ENCODE results near the gene ANKRD50. TPM values are rescaled to one million over a fixed set of nuclear protein-coding genes. Genes with fewer than 3 reads are reported as not detected.

Gene ANKRD50
- total and polyA plus RNA-seq, 3 donors from 2014 or later: 26.8 to 43.6 (median 33.2) TPM

DNA sequence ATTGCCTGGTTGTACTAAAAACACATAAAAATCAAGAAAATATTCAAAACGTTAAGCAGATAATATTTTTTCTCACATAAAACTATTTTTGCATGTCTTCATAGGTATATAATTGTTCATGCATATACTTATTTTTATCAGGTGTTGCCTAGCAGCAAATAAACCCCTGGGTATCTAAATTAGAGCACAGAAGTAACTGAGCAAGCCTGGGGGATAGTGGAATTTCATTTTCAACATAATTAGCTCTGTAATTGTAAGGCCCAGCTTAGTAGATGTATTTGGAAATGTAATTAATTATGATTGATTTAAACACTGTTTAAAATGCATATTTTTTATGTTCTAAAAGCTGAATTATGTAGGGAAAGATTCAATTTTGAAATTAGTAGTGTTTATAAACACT, 82.9 kb downstream of the ANKRD50 start:
- no peaks in the 10 kb centered on the region for H3K4me1 ChIP-seq
- H3K9me3 ChIP-seq: no peaks in the 10 kb centered on the region
- TF ChIP-seq, protein P1, sequence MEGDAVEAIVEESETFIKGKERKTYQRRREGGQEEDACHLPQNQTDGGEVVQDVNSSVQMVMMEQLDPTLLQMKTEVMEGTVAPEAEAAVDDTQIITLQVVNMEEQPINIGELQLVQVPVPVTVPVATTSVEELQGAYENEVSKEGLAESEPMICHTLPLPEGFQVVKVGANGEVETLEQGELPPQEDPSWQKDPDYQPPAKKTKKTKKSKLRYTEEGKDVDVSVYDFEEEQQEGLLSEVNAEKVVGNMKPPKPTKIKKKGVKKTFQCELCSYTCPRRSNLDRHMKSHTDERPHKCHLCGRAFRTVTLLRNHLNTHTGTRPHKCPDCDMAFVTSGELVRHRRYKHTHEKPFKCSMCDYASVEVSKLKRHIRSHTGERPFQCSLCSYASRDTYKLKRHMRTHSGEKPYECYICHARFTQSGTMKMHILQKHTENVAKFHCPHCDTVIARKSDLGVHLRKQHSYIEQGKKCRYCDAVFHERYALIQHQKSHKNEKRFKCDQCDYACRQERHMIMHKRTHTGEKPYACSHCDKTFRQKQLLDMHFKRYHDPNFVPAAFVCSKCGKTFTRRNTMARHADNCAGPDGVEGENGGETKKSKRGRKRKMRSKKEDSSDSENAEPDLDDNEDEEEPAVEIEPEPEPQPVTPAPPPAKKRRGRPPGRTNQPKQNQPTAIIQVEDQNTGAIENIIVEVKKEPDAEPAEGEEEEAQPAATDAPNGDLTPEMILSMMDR (IDR thresholded peaks at IDR 0.05): no peak
- no peak for TF ChIP-seq POLR2A (IDR thresholded peaks at IDR 0.05)
- 59 to 62% methylated on average over 1 of the region's 1 CpG for WGBS, 2 donors
- no peak for DNase-seq
- H3K4me3 ChIP-seq: no peak overlapping the region
- H3K27ac ChIP-seq: no peak overlapping the region
- intact Hi-C loops (cut with DNase I; ENCODE audit: low total_unique reads): no loop called here
- no peaks in the 10 kb centered on the region for H3K27me3 ChIP-seq
- H3K36me3 ChIP-seq (ENCODE audit: low read depth, missing control alignments): no peaks in the 10 kb centered on the region

All from testis (tissue), 3 donors.